HEK293 (cell line): ENCODE data around the gene SYT15B.
"Not testable (repeated sequence)": the region's sequence is repeated elsewhere in the genome, so short reads cannot be mapped to it uniquely, and the experiment has no call there.

ENCODE experiments used
- CTCF ChIA-PET: fragments of 350-600 bp; formaldehyde crosslinking; extraction: SDS; loops from one replicate; lab custom pipeline; 2021; ENCODE audit warnings: antibody characterized with exemption; lab: Yijun Ruan, JAX
- POLR2A ChIA-PET: fragments of 300-600 bp; formaldehyde crosslinking; extraction: SDS; loops from one replicate; lab custom pipeline; 2020; ENCODE audit warnings: antibody characterized with exemption, inconsistent platforms; lab: Yijun Ruan, JAX
- H3K27ac ChIP-seq: fragments of 200-500 bp; sonication (Bioruptor generic); 2 replicates; pipeline ENCODE4 v1.5.1; 2014; ENCODE audit warnings: low read depth, low read length, control low read depth, inconsistent platforms; ENCODE audit errors: extremely low read depth
- H3K36me3 ChIP-seq, 2 experiments: fragments of 200-500 bp in 1 of 2; sonication (Bioruptor generic) in 1 of 2; 1 replicate in 1 of 2; 2 replicates in 1 of 2; pipeline ENCODE4 v1.5.1; 2014 to 2017; ENCODE audit warnings: inconsistent platforms in 2 of 2, low read length in 2 of 2; ENCODE audit not compliant: control insufficient read depth in 2 of 2, insufficient read depth in 1 of 2
- H3K4me1 ChIP-seq: fragments of 200-500 bp; sonication (Bioruptor generic); 2 replicates; pipeline ENCODE4 v1.5.1; 2014; ENCODE audit warnings: mild to moderate bottlenecking, low read length, inconsistent platforms; ENCODE audit not compliant: control insufficient read depth, insufficient read depth
- H3K4me3 ChIP-seq: 2 replicates; pipeline ENCODE4 v1.5.1; 2011; ENCODE audit warnings: low read depth, mild to moderate bottlenecking, control low read depth, low read length, moderate library complexity
- H3K9me3 ChIP-seq: fragments of 200-500 bp; sonication (Bioruptor generic); 2 replicates; pipeline ENCODE4 v1.5.1; 2014; ENCODE audit warnings: low read depth, low read length, inconsistent platforms; ENCODE audit not compliant: control insufficient read depth, insufficient read depth

SYT15B gene

DNA sequence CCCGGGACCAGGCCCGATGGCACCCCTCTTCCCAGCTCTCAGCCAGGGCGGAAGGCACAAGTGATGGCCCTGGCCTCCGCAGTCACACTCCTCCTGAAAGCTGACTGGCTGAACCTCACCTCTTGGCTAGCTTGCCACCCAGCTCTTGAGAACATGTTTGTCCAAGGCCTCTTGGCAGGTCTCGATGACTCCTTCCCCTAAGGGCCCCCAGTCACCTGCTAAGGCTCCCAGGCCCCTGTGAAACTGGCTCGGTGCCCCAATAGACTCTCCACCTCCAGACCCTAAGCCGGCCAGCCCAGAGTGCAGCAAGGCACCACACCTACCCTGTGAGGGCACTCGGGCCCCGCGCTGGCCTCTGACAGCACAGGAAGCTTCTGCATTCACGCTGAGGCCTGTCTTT lies 4.5 kb downstream of the SYT15B start:
- H3K4me3 ChIP-seq, H3K4me1 ChIP-seq, POLR2A ChIA-PET, H3K36me3 ChIP-seq, H3K9me3 ChIP-seq, H3K27ac ChIP-seq, CTCF ChIA-PET: not testable (repeated sequence)

DNA sequence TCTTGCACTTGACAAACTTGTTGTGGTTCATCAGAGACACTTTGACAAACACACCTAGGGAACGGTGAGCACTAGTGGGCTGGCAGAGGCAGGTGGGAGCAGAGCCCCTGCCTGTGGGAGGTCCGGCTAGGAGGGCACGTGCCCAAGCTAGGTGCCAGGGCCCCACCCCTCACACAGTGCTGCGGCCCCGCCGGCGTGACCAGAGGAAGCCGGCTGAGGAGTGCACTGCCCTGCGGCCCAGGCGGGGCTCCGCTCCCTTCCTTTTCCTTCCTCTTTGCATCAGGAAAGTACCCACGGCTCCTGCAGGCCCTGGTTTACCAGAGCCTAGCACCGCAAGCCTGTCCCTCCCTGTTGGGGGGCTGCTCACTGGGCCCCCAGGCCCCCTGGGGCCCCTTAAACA lies 7.2 kb downstream of the SYT15B start:
- POLR2A ChIA-PET, CTCF ChIA-PET, H3K9me3 ChIP-seq, H3K4me1 ChIP-seq, H3K27ac ChIP-seq, H3K36me3 ChIP-seq, H3K4me3 ChIP-seq: not testable (repeated sequence)

DNA sequence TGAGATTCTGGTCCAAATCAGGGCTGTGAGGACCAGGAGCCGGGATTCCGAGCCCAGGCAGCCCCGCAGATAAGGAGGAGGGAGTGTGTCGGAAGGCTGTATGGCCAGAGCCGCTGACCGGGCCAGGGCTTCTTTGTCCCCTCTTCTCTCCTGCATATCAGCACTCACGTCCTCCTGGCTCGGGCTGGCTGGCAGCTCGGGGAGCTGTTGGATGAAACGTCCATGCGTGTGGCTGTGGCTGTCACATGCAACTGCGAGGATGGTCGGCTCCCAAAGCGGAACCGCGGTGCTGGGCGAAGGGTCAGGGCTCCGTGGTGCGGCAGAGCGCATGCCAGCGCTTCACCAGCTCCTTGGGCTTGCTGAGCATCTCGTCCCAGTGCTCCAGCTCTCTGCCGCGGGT lies 9.5 kb downstream of the SYT15B start:
- POLR2A ChIA-PET, H3K4me1 ChIP-seq, H3K36me3 ChIP-seq, H3K27ac ChIP-seq, CTCF ChIA-PET, H3K4me3 ChIP-seq, H3K9me3 ChIP-seq: not testable (repeated sequence)

DNA sequence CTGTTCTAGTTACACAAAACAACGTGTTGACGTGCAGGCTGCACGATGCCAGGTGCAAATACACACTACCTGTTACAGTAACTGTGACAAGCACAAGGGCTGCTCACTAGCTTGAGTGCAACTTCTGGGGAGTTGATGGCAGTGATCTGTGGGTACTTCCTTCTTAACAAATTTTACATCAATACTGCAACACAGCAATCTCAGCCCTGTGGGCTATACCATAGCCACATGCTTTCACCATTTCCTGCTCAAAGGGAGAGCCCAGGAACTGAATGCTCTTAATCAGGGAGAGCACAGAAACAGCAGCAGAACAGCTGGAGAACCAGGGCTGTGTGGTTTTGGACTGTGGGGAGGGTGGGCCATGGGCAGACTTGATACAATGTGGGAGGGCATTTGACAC lies 10.2 kb downstream of the SYT15B start:
- H3K36me3 ChIP-seq, POLR2A ChIA-PET, H3K9me3 ChIP-seq, H3K4me1 ChIP-seq, H3K27ac ChIP-seq, CTCF ChIA-PET, H3K4me3 ChIP-seq: not testable (repeated sequence)

DNA sequence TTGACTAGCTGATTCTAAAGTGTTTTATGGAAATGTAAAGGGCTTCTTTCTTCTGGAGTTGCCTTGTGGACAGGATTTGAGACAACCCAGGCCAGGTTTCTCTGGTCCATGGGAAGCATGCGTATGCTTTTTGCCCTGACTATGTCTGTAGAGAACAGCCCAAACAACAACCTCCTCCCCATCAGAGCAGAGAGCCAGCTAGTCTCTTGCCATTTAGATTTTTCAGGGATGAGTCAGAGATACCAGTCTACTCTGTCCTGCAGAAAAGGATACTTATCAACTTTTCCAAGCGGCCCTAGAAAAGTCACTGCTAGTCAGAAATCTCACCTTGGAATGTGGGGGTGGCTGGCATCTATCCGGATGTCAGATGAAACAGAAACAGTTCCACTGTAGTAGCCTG lies 11.6 kb downstream of the SYT15B start:
- H3K9me3 ChIP-seq, H3K4me3 ChIP-seq, H3K4me1 ChIP-seq, H3K27ac ChIP-seq, H3K36me3 ChIP-seq, POLR2A ChIA-PET, CTCF ChIA-PET: not testable (repeated sequence)

DNA sequence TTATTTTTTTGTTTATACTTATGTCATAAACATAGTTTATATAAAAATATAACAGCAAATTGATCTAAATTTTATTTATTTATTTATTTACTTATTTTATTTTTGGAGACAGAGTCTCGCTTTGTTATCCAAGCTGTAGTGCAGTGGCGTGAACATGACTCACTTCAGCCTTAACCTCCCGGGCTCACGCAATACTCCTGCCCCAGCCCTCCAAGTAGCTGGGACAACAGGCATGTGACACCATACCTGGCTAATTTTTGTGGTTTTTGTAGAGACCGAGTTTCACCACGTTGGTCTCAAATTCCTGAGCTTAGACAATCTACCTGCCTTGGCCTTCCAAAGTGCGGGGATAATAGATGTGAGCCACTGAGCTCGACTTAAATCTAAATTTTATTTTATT lies 13.0 kb downstream of the SYT15B start:
- H3K36me3 ChIP-seq, H3K4me3 ChIP-seq, POLR2A ChIA-PET, H3K27ac ChIP-seq, H3K9me3 ChIP-seq, CTCF ChIA-PET, H3K4me1 ChIP-seq: not testable (repeated sequence)

DNA sequence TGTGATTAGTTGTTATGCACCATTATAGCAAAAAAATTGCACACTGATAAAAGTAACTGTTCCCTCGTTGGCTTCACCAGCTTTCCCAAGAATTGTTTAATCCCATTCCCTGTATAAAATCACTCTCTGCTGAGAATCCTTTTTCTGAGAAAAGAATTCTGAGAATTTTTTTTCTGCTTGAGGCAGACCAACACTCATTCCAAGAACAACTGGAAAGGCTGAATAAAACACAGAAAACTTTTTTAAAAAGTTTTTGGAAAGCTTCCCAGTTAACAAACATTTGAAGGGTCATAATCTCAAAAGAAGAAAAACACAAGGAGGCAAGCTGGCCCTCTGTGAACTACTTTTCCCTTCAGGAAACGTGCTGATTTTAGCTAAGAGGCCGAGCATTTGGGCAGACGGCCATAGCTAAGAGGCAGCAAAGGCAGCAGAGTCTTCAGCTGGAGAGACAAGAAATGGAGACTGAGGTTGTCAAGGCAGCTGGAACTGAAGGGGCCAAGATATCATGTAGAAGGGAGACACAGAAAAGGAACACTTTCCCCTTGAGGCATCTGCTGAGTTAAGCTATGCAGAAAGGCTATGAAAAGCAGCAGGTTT lies 16.5 kb downstream of the SYT15B start:
- H3K36me3 ChIP-seq, H3K27ac ChIP-seq, CTCF ChIA-PET, POLR2A ChIA-PET, H3K4me1 ChIP-seq, H3K4me3 ChIP-seq, H3K9me3 ChIP-seq: not testable (repeated sequence)

DNA sequence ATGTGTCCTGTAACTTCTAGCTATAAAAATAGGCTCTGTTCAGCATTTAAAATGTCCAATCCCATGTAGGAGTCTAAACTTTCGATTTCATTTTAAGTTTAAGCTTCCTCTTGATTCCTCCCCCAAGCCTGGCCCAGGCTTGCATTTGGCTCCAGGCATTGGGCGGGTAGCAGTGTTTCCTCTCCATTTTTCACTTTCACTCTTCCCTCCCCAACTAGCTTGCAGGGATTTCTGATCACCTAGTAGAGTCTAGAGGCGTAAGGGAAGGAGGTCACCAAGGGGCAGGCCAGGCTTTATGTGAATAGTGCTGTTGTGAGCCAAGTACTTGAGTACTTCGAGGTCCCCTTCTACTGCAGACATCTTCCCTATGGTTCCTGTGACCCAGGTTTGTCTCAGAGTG lies 18.5 kb downstream of the SYT15B start:
- H3K4me1 ChIP-seq, H3K27ac ChIP-seq, H3K36me3 ChIP-seq, H3K4me3 ChIP-seq, CTCF ChIA-PET, POLR2A ChIA-PET, H3K9me3 ChIP-seq: not testable (repeated sequence)
